HG02885 (cell line): ENCODE data around the gene FAM50B.

ENCODE experiments used
- ATAC-seq: cut with Tn5 transposase; IDR thresholded peaks from one replicate; pipeline ENCODE4 v1.9.1; 2021; ENCODE audit warnings: mild to moderate bottlenecking; ENCODE audit not compliant: unreplicated experiment, poor library complexity

Gene FAM50B, protein sequence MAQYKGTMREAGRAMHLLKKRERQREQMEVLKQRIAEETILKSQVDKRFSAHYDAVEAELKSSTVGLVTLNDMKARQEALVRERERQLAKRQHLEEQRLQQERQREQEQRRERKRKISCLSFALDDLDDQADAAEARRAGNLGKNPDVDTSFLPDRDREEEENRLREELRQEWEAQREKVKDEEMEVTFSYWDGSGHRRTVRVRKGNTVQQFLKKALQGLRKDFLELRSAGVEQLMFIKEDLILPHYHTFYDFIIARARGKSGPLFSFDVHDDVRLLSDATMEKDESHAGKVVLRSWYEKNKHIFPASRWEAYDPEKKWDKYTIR

GRCh38 chr6:3848925-3849605 lies at the start of gene FAM50B:
TSS of gene FAM50B (plus strand) at chr6:3849373. CDS start at chr6:3849812, 439 bp downstream.
- peak; percentile 91 for ATAC-seq

DNA sequence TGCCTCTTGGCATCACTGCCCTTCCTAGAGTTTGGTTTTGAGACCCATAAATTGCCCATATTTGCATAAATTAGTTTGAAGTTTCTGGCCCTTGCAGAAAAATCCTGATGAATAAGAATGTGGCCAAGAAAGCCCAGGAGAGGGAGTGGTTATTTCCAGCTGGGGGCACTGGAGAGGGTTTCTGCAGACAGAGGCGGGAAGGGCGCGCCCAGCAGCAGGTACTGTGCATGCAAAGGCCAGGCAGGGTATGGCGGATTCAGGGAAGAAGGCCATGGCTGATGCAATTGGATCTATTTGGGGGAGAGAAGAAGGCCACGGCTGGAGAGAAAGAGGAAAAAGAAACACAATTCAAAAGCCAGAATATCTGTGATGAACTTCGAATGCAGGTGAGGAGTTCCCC lies 49.5 kb upstream of the FAM50B start:
- no peak for ATAC-seq

DNA sequence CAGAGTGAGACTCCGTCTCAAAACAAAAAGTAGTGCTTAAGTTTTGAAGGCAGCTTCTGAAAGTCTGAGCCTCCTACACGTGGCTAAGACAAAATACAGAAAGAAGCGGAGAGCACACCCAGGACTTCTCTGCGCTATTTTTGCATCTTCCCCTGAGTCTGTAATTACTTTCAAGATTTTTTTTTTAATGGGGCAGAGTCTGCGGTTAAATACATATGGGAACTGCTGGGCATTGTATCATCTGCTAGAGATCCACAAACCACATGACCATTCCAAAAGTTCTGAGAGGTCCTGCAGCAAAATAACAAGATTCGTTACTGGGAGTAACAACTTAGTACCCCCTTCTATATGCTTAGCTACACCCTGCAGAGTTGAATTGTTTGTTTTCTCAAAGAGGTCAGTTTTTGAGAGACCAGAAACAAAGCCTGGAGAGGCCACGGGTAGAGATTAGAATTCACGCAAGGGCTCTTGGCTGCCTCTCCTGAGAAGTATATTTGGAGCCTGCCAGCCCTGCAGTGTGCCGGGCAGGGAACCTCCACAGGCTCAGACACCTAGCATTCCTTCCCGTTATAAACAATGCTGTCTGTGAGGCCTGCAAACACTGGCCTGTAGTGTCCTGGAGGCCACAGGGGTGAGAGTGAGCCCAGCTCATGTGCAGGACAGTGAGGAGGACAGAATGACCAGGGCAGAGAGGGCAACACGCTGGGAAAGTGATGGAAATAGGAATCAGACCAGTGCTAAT lies 48.2 kb upstream of the FAM50B start:
- no peak for ATAC-seq

- ATAC-seq = no peak
Observed at GRCh38 chr6:3801960-3802359, 47.2 kb upstream of the FAM50B start.

DNA sequence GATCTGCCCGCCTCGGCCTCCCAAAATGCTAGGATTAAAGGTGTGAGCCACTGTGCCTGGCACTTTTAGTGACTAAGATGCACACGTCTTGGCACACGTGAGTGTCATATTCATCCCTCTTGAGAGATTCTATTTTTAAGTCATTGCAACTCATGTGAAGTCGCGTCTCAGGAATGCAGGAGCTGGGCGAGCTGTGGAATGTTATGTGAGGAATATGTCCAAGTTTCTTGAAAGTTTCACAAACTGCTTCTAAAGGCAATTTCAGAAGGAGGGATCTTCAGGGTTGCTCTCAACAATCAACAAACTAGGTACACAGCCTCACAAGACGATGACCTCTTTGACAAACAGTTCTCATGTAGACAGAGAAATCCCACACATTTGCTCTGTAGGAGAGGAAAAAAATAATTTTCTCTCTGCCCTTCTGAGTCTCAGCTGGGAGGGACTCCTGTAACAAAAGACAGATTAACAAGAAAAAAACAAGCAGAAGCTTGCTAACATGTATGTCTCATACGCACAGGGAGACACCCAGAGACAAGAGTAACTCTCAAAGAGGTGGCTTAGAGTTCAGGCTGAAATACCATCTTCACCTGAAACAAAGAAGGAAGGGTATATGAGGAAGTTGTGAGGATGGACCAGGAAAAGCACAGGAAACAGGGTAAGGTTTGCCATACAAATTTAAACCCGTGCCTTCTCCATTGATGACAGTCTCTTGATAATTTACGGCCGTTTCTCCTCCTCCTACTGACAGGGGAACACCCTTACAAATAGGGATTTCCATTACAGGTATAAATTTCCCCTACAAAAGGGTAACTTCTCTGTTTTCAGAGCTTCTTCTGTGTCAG lies 45.3 kb upstream of the FAM50B start:
- peak; percentile 43 for ATAC-seq

- no peak for ATAC-seq
Observed at GRCh38 chr6:3804964-3805363, 44.2 kb upstream of the FAM50B start.

DNA sequence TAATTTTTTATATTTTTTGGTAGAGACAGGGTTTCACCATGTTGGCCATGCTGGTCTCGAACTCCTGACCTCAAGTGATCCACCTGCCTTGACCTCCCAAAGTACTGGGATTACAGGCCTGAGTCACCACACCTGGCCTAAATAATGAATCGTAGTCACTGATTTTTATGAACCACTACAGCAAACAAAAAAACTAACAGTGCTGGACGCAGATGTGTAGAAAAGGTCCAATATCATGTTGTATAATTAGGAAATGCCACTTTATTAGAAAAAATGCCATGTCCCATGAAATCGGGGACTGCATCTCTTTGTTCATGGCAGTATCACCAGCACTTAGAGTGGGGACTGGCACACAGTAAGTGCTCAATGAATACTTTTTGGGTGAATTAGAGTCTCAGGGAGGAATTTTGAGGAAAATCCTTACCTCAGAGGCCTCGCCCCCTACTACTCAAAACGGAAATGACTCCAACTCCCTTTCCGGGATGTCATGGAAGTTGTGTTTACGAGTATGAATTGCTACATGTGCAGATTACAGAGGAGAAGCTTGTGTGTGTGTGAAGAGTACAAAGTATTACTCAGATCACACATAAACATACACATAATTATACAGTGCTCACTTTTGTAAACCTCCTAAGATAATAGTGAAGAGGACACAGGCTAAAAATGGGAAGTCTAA lies 43.6 kb upstream of the FAM50B start:
- ATAC-seq = no peak

GRCh38 chr6:3806169-3806922 lies 42.8 kb upstream of the FAM50B start:
- ATAC-seq = no peak

DNA sequence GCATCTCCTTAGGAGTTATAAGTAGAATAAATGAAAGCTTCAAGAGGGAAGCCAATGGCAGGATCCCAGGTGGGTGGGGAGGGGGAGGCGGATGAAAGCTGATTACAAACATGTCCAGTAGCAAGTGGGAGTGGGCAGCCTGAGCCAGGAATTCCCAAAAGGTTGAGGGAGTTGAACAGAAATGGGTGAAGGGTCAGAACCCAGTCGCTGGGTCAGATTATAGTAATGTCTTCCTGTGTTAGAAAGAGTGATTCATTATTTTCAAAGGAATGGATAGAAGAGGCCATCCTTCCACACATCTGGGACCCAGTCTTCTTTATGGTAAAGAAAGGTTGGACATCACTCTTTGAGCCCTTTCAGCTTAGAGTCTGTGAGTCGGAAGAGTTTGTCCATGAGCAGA lies 41.0 kb upstream of the FAM50B start:
- ATAC-seq = no peak

DNA sequence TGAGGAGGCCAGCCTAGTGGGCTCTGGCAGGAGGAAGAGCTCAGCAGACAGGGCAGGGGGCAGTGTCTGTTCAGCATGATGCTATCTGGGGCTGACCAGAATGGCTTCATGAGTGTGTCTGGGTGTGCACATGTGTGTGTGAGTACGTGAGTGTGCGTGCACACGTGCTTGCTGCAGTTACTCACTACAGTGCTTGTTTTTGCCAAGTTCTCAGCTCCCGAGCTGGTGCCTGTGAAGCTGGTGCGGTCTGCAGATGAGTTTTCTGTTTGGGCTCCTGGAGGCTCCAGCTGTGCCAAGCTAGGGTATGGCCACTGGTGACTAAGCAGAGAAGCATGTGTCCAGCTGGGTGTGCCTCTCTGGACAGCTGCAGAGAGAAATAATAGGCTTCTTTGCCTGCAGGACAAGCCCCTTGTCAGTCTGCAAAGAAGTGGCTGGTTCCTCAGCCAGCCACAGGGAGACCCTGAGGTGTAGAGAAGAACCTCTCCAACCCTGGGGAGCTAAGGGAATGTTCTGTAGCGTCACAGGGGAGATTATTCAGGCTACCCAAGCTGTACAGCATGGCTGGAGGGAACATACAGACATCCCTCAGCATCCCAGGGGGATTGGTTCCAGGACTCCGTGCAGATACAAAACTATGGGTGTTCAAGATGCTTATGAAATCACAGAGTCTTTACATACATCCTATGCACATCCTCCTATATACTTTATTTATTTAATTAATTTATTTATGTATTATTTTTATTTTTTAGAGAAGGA lies 40.2 kb upstream of the FAM50B start:
- ATAC-seq = no peak

DNA sequence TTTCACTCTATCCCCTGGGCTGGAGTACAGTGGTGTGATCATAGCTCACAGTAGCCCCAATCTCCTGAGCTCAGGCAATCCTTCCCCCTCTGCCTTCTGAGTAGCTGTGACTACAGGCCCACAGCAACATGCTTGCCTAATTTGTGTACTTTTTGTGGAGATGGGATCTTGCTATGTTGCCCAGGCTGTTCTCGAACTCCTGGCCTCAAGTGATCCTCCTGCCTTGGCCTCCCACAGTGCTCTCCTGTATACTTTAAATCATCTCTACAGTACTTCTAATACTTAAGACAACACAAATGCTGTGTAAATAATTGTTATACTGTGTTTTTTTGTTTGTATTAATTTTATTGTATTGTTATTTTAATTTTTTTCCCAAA lies 39.7 kb upstream of the FAM50B start:
- no peak for ATAC-seq

DNA sequence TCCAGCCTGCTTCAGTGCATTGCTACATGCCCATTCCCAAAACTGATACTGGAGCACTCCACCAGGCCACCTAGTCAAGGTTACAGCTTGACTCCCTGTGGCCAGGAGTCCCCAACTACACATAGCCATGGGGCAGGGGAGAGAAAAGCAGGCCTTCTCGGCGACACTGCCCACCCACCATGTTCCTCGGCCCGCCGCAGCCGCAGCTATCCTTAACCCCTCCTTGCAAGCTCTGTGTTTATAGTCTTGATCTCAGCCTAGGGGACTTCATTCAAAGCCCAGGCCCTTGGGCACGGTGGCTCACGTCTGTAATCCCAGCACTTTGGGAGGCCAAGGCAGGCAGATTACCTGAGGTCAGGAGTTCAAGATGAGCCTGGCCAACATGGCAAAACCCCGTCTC lies 39.2 kb upstream of the FAM50B start:
- no peak for ATAC-seq

DNA sequence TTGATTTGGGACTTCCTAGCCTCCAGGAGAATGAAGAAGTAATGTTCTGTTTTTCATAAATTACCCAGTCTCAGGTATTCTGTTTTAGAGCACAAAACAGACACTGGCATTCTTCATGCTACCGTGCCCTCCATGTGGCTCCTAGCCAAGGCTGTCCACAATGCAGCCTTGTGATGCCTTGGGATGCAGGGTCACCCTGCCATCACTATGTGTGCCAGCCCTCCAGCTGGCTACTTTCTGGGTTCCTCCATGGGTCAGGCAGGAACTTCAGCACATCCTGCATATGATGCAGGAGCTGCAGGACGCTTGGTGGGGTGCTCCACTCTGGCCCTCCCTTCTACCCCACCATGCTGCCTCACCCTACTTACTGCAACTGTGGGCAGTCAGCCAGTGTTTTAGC lies 38.0 kb upstream of the FAM50B start:
- no peak for ATAC-seq

DNA sequence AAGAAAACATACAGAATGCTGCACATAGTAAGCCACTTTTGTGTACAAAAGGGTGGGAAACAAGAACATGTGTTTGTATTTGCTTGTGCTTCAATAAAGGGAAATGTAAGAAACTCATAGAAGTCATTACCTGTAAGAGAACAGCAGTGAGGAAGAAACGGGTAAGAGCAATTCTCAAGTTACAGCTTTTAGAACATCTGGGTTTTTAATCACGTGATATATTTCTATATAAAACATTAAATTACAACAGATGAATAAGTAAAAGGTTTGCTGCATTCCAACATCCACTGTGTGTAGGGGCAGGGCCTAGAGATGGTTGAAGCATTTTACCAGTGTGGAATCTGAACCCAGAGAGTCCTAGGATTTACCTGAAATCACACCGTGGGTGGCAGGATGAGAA lies 36.6 kb upstream of the FAM50B start:
- no peak for ATAC-seq

GRCh38 chr6:3813150-3813780 lies 35.9 kb upstream of the FAM50B start:
- ATAC-seq = no peak

DNA sequence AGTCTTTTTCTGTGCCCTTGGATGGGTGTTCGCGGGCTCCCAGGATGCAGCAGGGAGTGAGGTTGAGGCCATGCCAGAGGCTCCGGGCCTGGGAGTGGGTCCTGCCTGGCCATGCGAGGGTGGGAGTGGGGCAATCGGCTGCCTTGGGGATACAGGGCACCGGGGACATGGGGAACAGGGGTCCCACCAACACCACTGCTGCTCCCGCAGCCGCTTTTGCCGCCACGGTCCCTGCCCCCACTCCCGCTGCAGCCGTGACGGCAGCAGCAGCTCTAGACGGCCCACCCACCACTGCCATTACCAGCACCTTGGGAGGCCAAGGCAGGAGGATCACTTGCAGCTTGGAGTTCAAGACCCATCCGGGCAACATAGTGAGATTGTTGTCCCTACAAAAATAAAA lies 35.3 kb upstream of the FAM50B start:
- no peak for ATAC-seq

- no peak for ATAC-seq
Observed at GRCh38 chr6:3814539-3814938, 34.6 kb upstream of the FAM50B start.

DNA sequence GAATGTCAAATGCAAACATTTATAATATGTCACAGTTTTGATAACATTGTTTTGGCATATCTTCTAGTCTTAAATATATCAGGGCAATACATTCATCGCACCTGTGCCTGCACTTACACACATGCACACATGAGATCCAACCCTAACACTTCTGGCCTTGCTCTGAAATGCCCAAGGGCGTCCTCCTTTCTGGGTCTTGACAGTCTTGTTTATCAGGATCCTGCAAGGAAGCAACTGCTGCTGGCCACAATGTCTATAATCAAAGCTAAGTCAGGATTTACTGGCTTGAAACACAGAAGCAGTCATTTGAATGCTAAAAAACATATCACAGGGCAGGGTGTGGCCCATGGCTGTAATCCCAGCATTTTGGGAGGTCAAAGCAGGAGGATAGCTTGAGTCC lies 32.9 kb upstream of the FAM50B start:
- ATAC-seq = no peak
